GM12878 (cell line): ENCODE data around the gene ANKRD11. TPM values are rescaled to one million over a fixed set of nuclear protein-coding genes. Genes with fewer than 3 reads are reported as not detected.

Experiments used
- ATAC-seq: fragments of 200-7000 bp; cut with Tn5 transposase; 3 replicates; pipeline ENCODE4 v1.9.1; 2020; ENCODE audit warnings: mild to moderate bottlenecking, moderate library complexity
- BruUV-seq: library from RNA; stranded (reverse); fragments of 400-500 nt; replicated peaks from 2 replicates; lab custom pipeline; 2021; lab: Mats Ljungman, UMichigan
- CTCF ChIA-PET: fragments of 300-600 bp; sonication (Branson Sonifier 250); formaldehyde crosslinking; extraction: SDS; loops from one replicate; lab custom pipeline; 2021; ENCODE audit warnings: inconsistent platforms; lab: Yijun Ruan, JAX
- POLR2A ChIA-PET: fragments of 350-600 bp; formaldehyde crosslinking; extraction: SDS; loops from one replicate; lab custom pipeline; 2021; ENCODE audit warnings: inconsistent platforms; lab: Charles Lee
- RAD21 ChIA-PET: fragments of 300-600 bp; sonication (Branson Sonifier 250); formaldehyde crosslinking; loops from one replicate; lab custom pipeline; 2023; ENCODE audit warnings: antibody characterized with exemption; ENCODE audit not compliant: unreplicated experiment; lab: Charles Lee
- SMC1A ChIA-PET: fragments of 300-600 bp; sonication (Branson Sonifier 250); formaldehyde crosslinking; loops from one replicate; lab custom pipeline; 2023; ENCODE audit not compliant: unreplicated experiment, uncharacterized antibody; lab: Charles Lee
- DNase-seq: peaks from one replicate; pipeline ENCODE4 v3.0.0-alpha.2; 2011; ENCODE audit warnings: low read depth, low spot score
- FAIRE-seq: peaks from 3 replicates; lab custom pipeline; 2011; peaks lifted over from hg19 to GRCh38; lab: Jason Lieb, UNC
- H2AFZ ChIP-seq: 2 replicates; pipeline ENCODE4 v1.6.0; 2011; ENCODE audit warnings: low read depth, low read length, control low read depth; ENCODE audit not compliant: control insufficient read depth
- H3K27ac ChIP-seq: 2 replicates; pipeline ENCODE4 v1.5.1; 2011; ENCODE audit warnings: control low read depth; ENCODE audit not compliant: control insufficient read depth, insufficient read depth
- H3K27me3 ChIP-seq, 2 experiments: replicated peaks in 1 of 2; 2 replicates each; pipeline versions ENCODE4 v1.6.0 to v1.6.1; 2011; ENCODE audit warnings: low read length in 1 of 2; ENCODE audit not compliant: control insufficient read depth in 2 of 2, insufficient read depth in 2 of 2
- H3K36me3 ChIP-seq, 2 experiments: 2 replicates each; pipeline ENCODE4 v1.5.1; 2011; ENCODE audit warnings: low read length in 1 of 2; ENCODE audit not compliant: control insufficient read depth in 2 of 2, insufficient read depth in 2 of 2
- H3K4me1 ChIP-seq: 2 replicates; pipeline ENCODE4 v1.6.1; 2011; ENCODE audit warnings: mild to moderate bottlenecking, low read length, moderate library complexity, mixed read lengths; ENCODE audit not compliant: control insufficient read depth, insufficient read depth
- H3K4me2 ChIP-seq: 2 replicates; pipeline ENCODE4 v1.6.0; 2011; ENCODE audit warnings: control low read depth; ENCODE audit not compliant: control insufficient read depth, insufficient read depth
- H3K4me3 ChIP-seq: fragments of 200-600 bp; sonication (generic); 2 replicates; pipeline ENCODE4 v1.5.1; 2016
- H3K79me2 ChIP-seq: 2 replicates; pipeline ENCODE4 v1.6.0; 2011; ENCODE audit warnings: low read length; ENCODE audit not compliant: control insufficient read depth, insufficient read depth
- H3K9ac ChIP-seq: 2 replicates; pipeline ENCODE4 v1.8.0; 2011; ENCODE audit warnings: low read length, control low read depth, mixed read lengths; ENCODE audit not compliant: control insufficient read depth, insufficient read depth
- H3K9me3 ChIP-seq: replicated peaks from 3 replicates; pipeline ENCODE4 v1.5.1; 2011; ENCODE audit warnings: mild to moderate bottlenecking, low read length; ENCODE audit not compliant: control insufficient read depth, insufficient read depth
- H4K20me1 ChIP-seq: 2 replicates; pipeline ENCODE4 v1.6.0; 2011; ENCODE audit not compliant: control insufficient read depth, insufficient read depth
- BCL11A ChIP-seq: IDR thresholded peaks from 2 replicates; pipeline ENCODE4 v1.6.1; 2011; ENCODE audit warnings: low read depth, low read length
- CBX5 ChIP-seq: sonication (generic); IDR thresholded peaks from 2 replicates; pipeline ENCODE4 v1.6.1; 2016; ENCODE audit warnings: low read depth, moderate library complexity, mild to moderate bottlenecking, inconsistent platforms
- CREB1 ChIP-seq: IDR thresholded peaks from 2 replicates; pipeline ENCODE4 v1.6.1; 2012; ENCODE audit warnings: low read depth, mild to moderate bottlenecking, inconsistent platforms
- IRF3 ChIP-seq: fragments of 450-650 bp; IDR thresholded peaks from 2 replicates; pipeline ENCODE4 v1.6.1; 2014; ENCODE audit warnings: mild to moderate bottlenecking
- RUNX3 ChIP-seq: IDR thresholded peaks from 2 replicates; pipeline ENCODE4 v1.6.1; 2012; ENCODE audit warnings: low read length, inconsistent platforms
- ZBTB33 ChIP-seq: fragments of 450-650 bp; IDR thresholded peaks from 2 replicates; pipeline ENCODE4 v1.6.1; 2017; ENCODE audit warnings: mild to moderate bottlenecking
- ZNF384 ChIP-seq: IDR thresholded peaks from 2 replicates; pipeline ENCODE4 v1.6.1; 2012; ENCODE audit warnings: low read depth, mild to moderate bottlenecking, low read length, improper control_type of control experiment, borderline replicate concordance
- ZNF687 ChIP-seq: fragments of 450-650 bp; IDR thresholded peaks from 2 replicates; pipeline ENCODE4 v1.6.1; 2017; ENCODE audit warnings: mild to moderate bottlenecking, moderate library complexity
- WGBS: methylation state at CpG from one replicate; pipeline ENCODE4 v1.1.6; 2016; ENCODE audit warnings: low lambda C conversion rate; ENCODE audit not compliant: insufficient replicate concordance, insufficient coverage; ENCODE audit errors: missing lambda C conversion rate; 5-methylcytosine and 5-hydroxymethylcytosine counted together
- in situ Hi-C: fragments of 300-500 bp; cut with MboI; formaldehyde crosslinking; loops from 9 replicates; pipeline ENCODE4 v1.14.3; 2018; ENCODE audit warnings: mixed read lengths
- intact Hi-C: fragments of 100-400 bp; cut with micrococcal nuclease; formaldehyde crosslinking; loops from one replicate; pipeline ENCODE4 v1.14.2; 2022; ENCODE audit not compliant: unreplicated experiment
- polyA plus RNA-seq, 11 experiments: library from polyadenylated mRNA; depleted of rRNA in 4 of 11; unstranded in 6 of 11; stranded (reverse) in 5 of 11; fragments of >200 nt; fragmentation: Nextera tagmentation in 4 of 11; fragmentation: Illumina TruSeq in 1 of 11; extraction: Ambion mirVana in 4 of 11; extraction: Trizol in 1 of 11; gene quantifications; 1 replicate in 1 of 11; 2 replicates in 10 of 11; pipeline versions ENCODE4 v1.2.1 to v1.2.3, GENCODE V29; 2011 to 2016; ENCODE audit warnings: inconsistent platforms in 2 of 11, missing spikeins in 2 of 11, low read depth in 1 of 11
- total RNA-seq, 4 experiments: library from RNA; depleted of rRNA in 3 of 4; stranded (reverse); fragments of >200 nt in 3 of 4; fragmentation: Illumina TruSeq in 1 of 4; extraction: Trizol in 1 of 4; gene quantifications; 2 replicates each; pipeline versions ENCODE4 v1.2.1 to v1.2.3, GENCODE V29; 2013 to 2021

ANKRD11 gene
- total and polyA plus RNA-seq, 10 of the 15 experiments (the other 5 are each of a cell fraction or from before 2014, with no cell fraction given): 5.1 to 103 (median 27.4) TPM

GRCh38 chr16:89484041-89484501 is 6.3 kb downstream of the ANKRD11 start:
- 71% methylated on average over 5 of the region's 5 CpGs for WGBS
- peaks cover 3 to 6% of the 10 kb centered on the region in 2 experiments; a peak in 3 of 4 replicates for H3K36me3 ChIP-seq
- H3K79me2 ChIP-seq: peaks cover 96% of the 10 kb centered on the region
- in situ Hi-C loops: no loop called here
- no peaks in the 10 kb centered on the region for H3K9me3 ChIP-seq
- intact Hi-C loops: loop anchor here (2.0 kb wide), 1 partner anchor 61 kb away; no protein-coding TSS in a partner anchor
- TF ChIP-seq IRF3 (no peak), RUNX3 (peak; percentile 63)
- TF ChIP-seq, all 136 proteins: peak for 1
- ATAC-seq (no peak), DNase-seq (no peak), FAIRE-seq (no peak)
- H3K4me3 ChIP-seq: peak overlapping the region; percentile 69
- BruUV-seq: no TSS peak
- H3K4me2 ChIP-seq: peak overlapping the region; percentile 96
- peaks cover 25% of the 10 kb centered on the region for H4K20me1 ChIP-seq
- ChIA-PET RAD21 (interaction anchor here (1.0 to 1.7 kb wide), 2 partner anchors 24 to 122 kb away, joined by 3 to 6 read pairs; partner anchors contain the start of gene SPG7), CTCF (interaction anchor here (0.6 to 1.2 kb wide), 5 partner anchors 30 to 151 kb away, joined by 3 read pairs; no protein-coding TSS in a partner anchor), POLR2A (interaction anchor here (0.5 to 1.7 kb wide), 6 partner anchors 20 to 507 kb away, joined by 3 to 6 read pairs (median 4); no protein-coding TSS in a partner anchor), SMC1A (interaction anchor here (0.8 to 2.3 kb wide), 6 partner anchors 24 to 125 kb away, joined by 3 to 10 read pairs (median 3); partner anchors contain the start of gene SPG7)
- no peak overlapping the region for H2AFZ ChIP-seq
- H3K27ac ChIP-seq: peak overlapping the region; percentile 92
- no peaks in the 10 kb centered on the region for H3K27me3 ChIP-seq
- peaks cover 63% of the 10 kb centered on the region for H3K4me1 ChIP-seq
- peak overlapping the region; percentile 49; the same call in 1 of the 2 replicates for H3K9ac ChIP-seq

GRCh38 chr16:89482817-89483205 is 7.5 kb downstream of the ANKRD11 start:
- no peak for DNase-seq
- ChIA-PET SMC1A (interaction anchor here (1.2 kb wide), 1 partner anchor 9 kb away, joined by 3 read pairs; no protein-coding TSS in a partner anchor), RAD21 (interaction anchor here (1.3 to 1.7 kb wide), 2 partner anchors 25 to 147 kb away, joined by 3 to 4 read pairs; partner anchors contain the start of gene SPG7), POLR2A (no interaction called here), CTCF (no interaction called here)
- H3K4me1 ChIP-seq: peaks cover 75% of the 10 kb centered on the region
- H2AFZ ChIP-seq: no peak overlapping the region
- peaks cover 3 to 6% of the 10 kb centered on the region in 2 experiments; a peak in 3 of 4 replicates for H3K36me3 ChIP-seq
- BruUV-seq: no TSS peak
- no peak for FAIRE-seq
- peaks cover 96% of the 10 kb centered on the region for H3K79me2 ChIP-seq
- no peaks in the 10 kb centered on the region for H3K27me3 ChIP-seq
- H3K4me2 ChIP-seq: peak overlapping the region; percentile 66
- no peak overlapping the region for H3K9ac ChIP-seq
- no peak for ATAC-seq
- intact Hi-C loops (no loop called here), in situ Hi-C loops (no loop called here)
- H3K27ac ChIP-seq: peak overlapping the region; percentile 0; the same call in 1 of the 2 replicates
- 84% methylated on average over 5 of the region's 5 CpGs for WGBS
- H3K9me3 ChIP-seq: no peaks in the 10 kb centered on the region
- peaks cover 24% of the 10 kb centered on the region for H4K20me1 ChIP-seq
- peak overlapping the region; percentile 44; the same call in 1 of the 2 replicates for H3K4me3 ChIP-seq
- TF ChIP-seq ZBTB33: no peak
- TF ChIP-seq CBX5: no peak
- TF ChIP-seq ZNF384: no peak
- no peak for TF ChIP-seq BCL11A
- no peak for TF ChIP-seq ZNF687
- TF ChIP-seq CREB1: no peak
